SK-N-MC (cell line): ENCODE data around the gene IVNS1ABP.
A peak's percentile ranks its signal among the peaks of the same experiment; 100 is the strongest.

Source experiments
- DNase-seq: peaks from one replicate; pipeline ENCODE4 v3.0.0-alpha.2; 2011; ENCODE audit warnings: low read depth, low spot score
- H3K27ac ChIP-seq: fragments of 200-600 bp; sonication (generic); 2 replicates; pipeline ENCODE4 v1.5.1; 2016; ENCODE audit warnings: mixed run types
- H3K36me3 ChIP-seq: fragments of 200-600 bp; sonication (generic); 2 replicates; pipeline ENCODE4 v1.6.1; 2017; ENCODE audit warnings: antibody characterized with exemption, low read length, mixed read lengths; ENCODE audit not compliant: insufficient read depth
- H3K4me3 ChIP-seq: fragments of 200-600 bp; sonication (generic); 2 replicates; pipeline ENCODE4 v1.5.1; 2016
- H3K9ac ChIP-seq: fragments of 200-600 bp; sonication (generic); 2 replicates; pipeline ENCODE4 v1.8.0; 2017; ENCODE audit warnings: mixed run types, mixed read lengths; ENCODE audit not compliant: insufficient read length
- H3K9me3 ChIP-seq: fragments of 200-600 bp; sonication (generic); 2 replicates; pipeline ENCODE4 v1.6.1; 2017; ENCODE audit warnings: low read depth, mild to moderate bottlenecking, antibody characterized with exemption, low read length, moderate library complexity, mixed read lengths
- EZH2 ChIP-seq: fragments of 200-600 bp; sonication (generic); IDR thresholded peaks from one replicate; pipeline ENCODE4 v1.6.1; 2017; ENCODE audit warnings: antibody characterized with exemption
- FOXP2 ChIP-seq: optimal IDR thresholded peaks from 2 replicates; pipeline ENCODE3; 2011; ENCODE audit warnings: mild to moderate bottlenecking, moderate library complexity; ENCODE audit not compliant: insufficient read depth; ENCODE audit errors: extremely low read length, control extremely low read depth
- POLR2AphosphoS5 ChIP-seq: IDR thresholded peaks from 2 replicates; pipeline ENCODE4 v1.6.1; 2012; ENCODE audit warnings: mild to moderate bottlenecking, low read depth, low read length, borderline replicate concordance

IVNS1ABP gene

DNA sequence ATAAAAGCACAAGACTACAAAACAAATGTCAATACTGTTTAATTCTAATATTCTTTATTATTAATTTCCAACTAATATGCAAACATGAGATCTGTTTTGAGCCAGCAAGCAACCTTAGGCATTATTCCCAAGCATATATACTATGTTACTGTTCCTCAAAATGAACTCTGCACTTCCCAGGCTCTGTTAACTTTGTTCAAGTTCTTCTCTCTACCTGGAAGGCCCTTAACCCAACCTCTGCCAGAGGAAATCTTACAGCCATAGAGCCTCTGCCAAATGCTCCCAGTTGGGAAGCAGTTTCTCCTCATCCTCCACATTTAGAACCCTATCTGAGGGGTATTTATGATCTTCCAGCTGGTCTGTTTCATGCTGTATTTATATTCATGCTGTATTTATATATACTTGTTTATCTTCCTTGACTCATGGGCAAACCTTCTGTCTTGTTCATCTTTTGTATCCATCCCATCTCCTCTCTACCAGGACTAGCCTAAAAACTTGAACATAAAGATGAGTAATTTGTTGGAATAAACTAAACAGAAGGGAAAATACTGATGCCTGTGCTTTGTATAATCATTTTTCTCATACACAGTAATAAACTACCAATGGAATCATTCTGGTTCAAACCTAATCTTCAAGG is 5.3 kb downstream of the IVNS1ABP start:
- Histone ChIP-seq H3K9me3 (no peaks in the 10 kb centered on the region), H3K27ac (no peak overlapping the region), H3K36me3 (peaks cover 79% of the 10 kb centered on the region), H3K9ac (no peak overlapping the region), H3K4me3 (peak overlapping the region; percentile 92)
- no peak for DNase-seq
- 0 out of 2 replicates have a peak, but pooled peaks have one; percentile 4 for TF ChIP-seq POLR2AphosphoS5
- TF ChIP-seq EZH2 = no peak
- no peak for TF ChIP-seq FOXP2

DNA sequence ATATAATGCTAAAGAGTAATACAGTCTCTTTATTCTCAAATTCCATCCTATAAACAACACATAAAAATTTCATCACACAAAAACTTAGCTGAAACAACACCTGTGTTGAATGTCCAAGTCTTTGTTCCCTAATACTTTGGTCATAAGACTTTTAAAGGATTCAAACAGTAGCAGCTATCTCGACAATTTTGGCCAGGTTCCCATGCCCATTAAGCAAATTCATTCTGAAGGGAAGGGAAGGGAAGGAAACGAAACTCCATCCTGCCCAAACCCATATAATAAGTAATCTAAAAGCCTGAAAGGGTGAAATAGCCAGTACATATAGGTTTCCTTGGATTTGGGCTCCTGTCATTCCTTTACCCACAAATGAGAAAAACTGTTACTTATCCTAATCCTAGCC is 7.5 kb downstream of the IVNS1ABP start:
- Histone ChIP-seq H3K36me3 (peaks cover 87% of the 10 kb centered on the region), H3K27ac (peak overlapping the region; percentile 37; the same call in 1 of the 2 replicates), H3K9ac (no peak overlapping the region), H3K9me3 (no peaks in the 10 kb centered on the region), H3K4me3 (no peak overlapping the region)
- no peak for DNase-seq
- TF ChIP-seq FOXP2 (no peak), EZH2 (no peak), POLR2AphosphoS5 (no peak)

- no peak overlapping the region for H3K4me3 ChIP-seq
- no peak overlapping the region for H3K27ac ChIP-seq
- TF ChIP-seq EZH2 = no peak
- no peak for TF ChIP-seq POLR2AphosphoS5
- TF ChIP-seq FOXP2 = no peak
- H3K9ac ChIP-seq = no peak overlapping the region
- peaks cover 90% of the 10 kb centered on the region for H3K36me3 ChIP-seq
- DNase-seq = no peak
- no peaks in the 10 kb centered on the region for H3K9me3 ChIP-seq
Measured at GRCh38 chr1:185308126-185308525, 8.9 kb downstream of the IVNS1ABP start.

DNA sequence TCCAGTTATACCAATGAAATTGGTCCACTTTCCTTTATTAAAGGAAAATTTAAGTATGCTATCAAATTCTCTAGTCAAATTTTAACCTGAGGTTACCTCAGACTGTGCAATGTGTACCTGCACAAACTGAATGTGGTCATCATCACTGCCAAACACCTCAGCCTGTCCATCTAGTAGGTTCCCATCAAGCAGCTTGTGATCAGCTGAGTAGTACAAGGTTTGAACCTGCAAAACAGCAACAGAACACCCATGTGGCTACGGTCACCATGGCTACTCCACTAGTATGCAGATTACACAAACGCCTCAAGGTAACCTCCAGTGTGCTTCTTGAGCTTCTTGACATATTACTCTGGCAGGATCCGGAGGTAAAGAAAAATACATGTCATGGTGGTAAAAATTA is 11.6 kb downstream of the IVNS1ABP start:
- TF ChIP-seq POLR2AphosphoS5 (no peak), EZH2 (no peak)
- no peak overlapping the region for H3K27ac ChIP-seq
- no peak overlapping the region for H3K9ac ChIP-seq
- peaks cover 100% of the 10 kb centered on the region for H3K36me3 ChIP-seq
- no peak overlapping the region for H3K4me3 ChIP-seq
- DNase-seq = no peak
- no peaks in the 10 kb centered on the region for H3K9me3 ChIP-seq

- Histone ChIP-seq H3K9ac (no peak overlapping the region), H3K36me3 (peaks cover 100% of the 10 kb centered on the region), H3K27ac (no peak overlapping the region), H3K4me3 (no peak overlapping the region), H3K9me3 (no peaks in the 10 kb centered on the region)
- no peak for DNase-seq
- no peak for TF ChIP-seq EZH2
- no peak for TF ChIP-seq POLR2AphosphoS5
- no peak for TF ChIP-seq FOXP2
Measured at GRCh38 chr1:185300152-185300551, 16.9 kb downstream of the IVNS1ABP start.

DNA sequence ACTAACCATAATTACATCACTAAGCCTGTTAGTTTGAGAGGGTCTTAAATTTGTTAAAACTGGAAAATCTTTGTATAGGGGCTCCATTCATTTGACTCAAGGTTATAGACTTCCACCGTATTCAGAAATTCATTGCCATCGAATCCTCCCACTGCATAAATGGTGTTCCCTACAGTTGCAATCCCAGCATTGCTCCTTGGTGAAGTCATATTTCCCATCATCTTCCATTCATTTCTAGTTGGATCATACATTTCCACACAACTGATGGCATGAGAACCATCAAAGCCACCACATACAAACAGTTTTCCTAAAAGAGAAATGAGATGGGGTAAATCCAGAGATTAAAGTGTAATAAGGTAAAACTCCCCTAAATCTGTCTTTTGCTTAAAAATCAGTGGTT is 19.1 kb downstream of the IVNS1ABP start:
- peak overlapping the region; percentile 23; the same call in 1 of the 2 replicates for H3K27ac ChIP-seq
- H3K36me3 ChIP-seq = peaks cover 94% of the 10 kb centered on the region
- H3K9me3 ChIP-seq = no peaks in the 10 kb centered on the region
- no peak for DNase-seq
- H3K9ac ChIP-seq = no peak overlapping the region
- no peak overlapping the region for H3K4me3 ChIP-seq
- TF ChIP-seq POLR2AphosphoS5 (0 out of 2 replicates have a peak, but pooled peaks have one; percentile 4), FOXP2 (no peak)

DNA sequence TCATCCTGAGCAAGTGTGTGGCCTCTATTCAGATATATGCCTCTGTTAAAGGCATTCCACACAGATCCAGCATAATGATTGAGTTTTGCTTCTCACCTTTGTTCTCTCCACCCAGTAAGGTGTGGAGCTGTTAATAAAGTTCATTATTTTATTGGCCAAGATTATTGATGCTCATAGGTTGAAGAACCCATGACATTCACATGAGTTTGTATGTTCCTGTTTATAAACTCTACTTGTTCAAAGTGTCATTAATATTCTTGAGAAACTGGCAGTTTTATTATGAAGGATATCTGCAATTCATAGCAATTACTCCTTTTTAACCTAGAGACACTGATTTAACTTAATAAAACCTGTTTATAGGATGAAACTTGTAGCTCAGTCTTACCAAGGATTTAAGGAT is 22.0 kb downstream of the IVNS1ABP start:
- H3K9ac ChIP-seq = no peak overlapping the region
- H3K27ac ChIP-seq = peak overlapping the region; percentile 55
- peaks cover 65% of the 10 kb centered on the region for H3K36me3 ChIP-seq
- no peak for TF ChIP-seq POLR2AphosphoS5
- no peak for TF ChIP-seq EZH2
- TF ChIP-seq FOXP2 = no peak
- DNase-seq = no peak
- H3K9me3 ChIP-seq = no peaks in the 10 kb centered on the region
- no peak overlapping the region for H3K4me3 ChIP-seq

- H3K9ac ChIP-seq = no peak overlapping the region
- H3K9me3 ChIP-seq = no peaks in the 10 kb centered on the region
- no peak overlapping the region for H3K4me3 ChIP-seq
- H3K27ac ChIP-seq = peak overlapping the region; percentile 58; the same call in 1 of the 2 replicates
- DNase-seq = no peak
- peak; percentile 58; the same call in 1 of the 2 replicates for TF ChIP-seq POLR2AphosphoS5
- no peak for TF ChIP-seq FOXP2
- TF ChIP-seq EZH2 = no peak
- peaks cover 55% of the 10 kb centered on the region for H3K36me3 ChIP-seq
Measured at GRCh38 chr1:185293967-185294542, 23.0 kb downstream of the IVNS1ABP start.
